NB4 (cell line): ENCODE results near the gene MINDY4.

ENCODE experiments used
- DNase-seq: peaks from one replicate; pipeline ENCODE4 v3.0.0; 2010; ENCODE audit warnings: low read depth
- H3K4me3 ChIP-seq: one replicate; pipeline ENCODE4 v1.5.1; 2011; ENCODE audit warnings: mild to moderate bottlenecking, low read depth, low read length, moderate library complexity
- MYC ChIP-seq: IDR thresholded peaks from 2 replicates; pipeline ENCODE4 v1.6.1; 2011; ENCODE audit warnings: low read depth, low read length
- POLR2A ChIP-seq: IDR thresholded peaks from 2 replicates; pipeline ENCODE4 v1.6.1; 2011; ENCODE audit warnings: mild to moderate bottlenecking; ENCODE audit not compliant: insufficient read length; ENCODE audit errors: extremely low read depth
- TF ChIP-seq, protein P1 (sequence below): IDR thresholded peaks from 2 replicates; pipeline ENCODE4 v1.6.1; 2011; ENCODE audit warnings: low read depth, low read length
- TF ChIP-seq, protein P2 (sequence below): IDR thresholded peaks from one replicate; pipeline ENCODE4 v1.5.1; 2012; ENCODE audit warnings: low read depth, low read length

The MINDY4 gene

DNA sequence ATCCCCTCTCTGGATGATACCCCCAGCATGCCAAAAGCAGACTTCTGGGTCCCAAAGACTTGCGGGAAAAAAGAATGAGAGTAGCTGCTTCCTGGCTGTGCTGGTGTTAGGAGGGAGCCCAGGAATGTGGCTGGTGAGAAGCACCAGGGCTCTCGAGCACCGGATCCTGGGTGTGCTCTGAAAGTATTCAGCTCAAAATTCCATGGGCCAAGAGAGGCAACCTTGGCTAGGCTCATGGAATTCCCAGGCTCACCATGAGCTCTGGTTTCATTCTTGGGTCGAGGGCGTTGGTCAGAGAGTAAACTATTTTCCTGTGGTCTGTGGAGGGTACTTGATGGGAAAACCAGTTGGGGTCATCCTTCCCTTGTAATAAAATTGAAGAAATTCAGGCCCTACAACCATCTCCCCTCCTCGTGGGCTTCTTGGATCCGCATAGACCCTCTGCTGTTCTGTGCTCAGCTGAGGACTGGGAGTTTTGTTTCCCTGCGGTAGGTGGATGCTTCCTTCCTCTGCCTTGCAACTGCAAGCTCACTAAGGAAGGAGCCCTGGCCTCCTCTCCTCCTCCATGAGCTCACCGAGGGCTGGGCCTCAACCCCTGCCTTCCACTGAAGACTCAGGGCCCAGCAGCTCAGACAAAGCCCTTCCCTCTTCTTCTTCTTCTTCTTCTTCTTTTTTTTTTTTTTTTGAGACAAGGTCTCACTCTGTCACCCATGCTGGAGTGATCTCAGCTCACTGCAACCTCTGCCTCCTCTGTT lies 106.0 kb downstream of the MINDY4 start:
- H3K4me3 ChIP-seq, result no peak overlapping the region
- DNase-seq, result no peak
- TF ChIP-seq MYC, result no peak
- TF ChIP-seq, protein P1, sequence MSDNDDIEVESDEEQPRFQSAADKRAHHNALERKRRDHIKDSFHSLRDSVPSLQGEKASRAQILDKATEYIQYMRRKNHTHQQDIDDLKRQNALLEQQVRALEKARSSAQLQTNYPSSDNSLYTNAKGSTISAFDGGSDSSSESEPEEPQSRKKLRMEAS, result no peak
- TF ChIP-seq, protein P2, sequence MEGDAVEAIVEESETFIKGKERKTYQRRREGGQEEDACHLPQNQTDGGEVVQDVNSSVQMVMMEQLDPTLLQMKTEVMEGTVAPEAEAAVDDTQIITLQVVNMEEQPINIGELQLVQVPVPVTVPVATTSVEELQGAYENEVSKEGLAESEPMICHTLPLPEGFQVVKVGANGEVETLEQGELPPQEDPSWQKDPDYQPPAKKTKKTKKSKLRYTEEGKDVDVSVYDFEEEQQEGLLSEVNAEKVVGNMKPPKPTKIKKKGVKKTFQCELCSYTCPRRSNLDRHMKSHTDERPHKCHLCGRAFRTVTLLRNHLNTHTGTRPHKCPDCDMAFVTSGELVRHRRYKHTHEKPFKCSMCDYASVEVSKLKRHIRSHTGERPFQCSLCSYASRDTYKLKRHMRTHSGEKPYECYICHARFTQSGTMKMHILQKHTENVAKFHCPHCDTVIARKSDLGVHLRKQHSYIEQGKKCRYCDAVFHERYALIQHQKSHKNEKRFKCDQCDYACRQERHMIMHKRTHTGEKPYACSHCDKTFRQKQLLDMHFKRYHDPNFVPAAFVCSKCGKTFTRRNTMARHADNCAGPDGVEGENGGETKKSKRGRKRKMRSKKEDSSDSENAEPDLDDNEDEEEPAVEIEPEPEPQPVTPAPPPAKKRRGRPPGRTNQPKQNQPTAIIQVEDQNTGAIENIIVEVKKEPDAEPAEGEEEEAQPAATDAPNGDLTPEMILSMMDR, result no peak
- no peak for TF ChIP-seq POLR2A

DNA sequence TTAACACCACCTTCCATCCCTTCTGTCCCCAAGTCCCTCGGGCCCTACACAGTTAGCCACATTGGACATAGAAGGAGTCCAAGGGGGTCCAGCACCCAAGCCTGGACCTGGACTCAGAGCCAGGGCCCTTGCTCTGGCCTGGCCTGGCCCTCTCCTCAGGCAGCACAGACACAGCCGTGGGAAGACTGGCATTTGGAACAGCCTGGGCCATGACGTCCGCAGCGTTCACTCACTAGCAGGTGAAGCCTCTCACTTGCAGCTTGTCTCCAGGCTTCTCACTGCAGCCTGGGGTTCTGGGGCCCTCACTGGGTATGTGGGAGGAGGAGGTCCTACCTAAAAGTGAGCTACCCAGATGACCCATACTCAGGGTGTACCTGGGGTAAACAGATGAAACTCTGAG lies 106.8 kb downstream of the MINDY4 start:
- DNase-seq, result no peak
- TF ChIP-seq, protein P2, result no peak
- TF ChIP-seq, protein P1, result no peak
- no peak for TF ChIP-seq POLR2A
- TF ChIP-seq MYC, result no peak
- no peak overlapping the region for H3K4me3 ChIP-seq

DNA sequence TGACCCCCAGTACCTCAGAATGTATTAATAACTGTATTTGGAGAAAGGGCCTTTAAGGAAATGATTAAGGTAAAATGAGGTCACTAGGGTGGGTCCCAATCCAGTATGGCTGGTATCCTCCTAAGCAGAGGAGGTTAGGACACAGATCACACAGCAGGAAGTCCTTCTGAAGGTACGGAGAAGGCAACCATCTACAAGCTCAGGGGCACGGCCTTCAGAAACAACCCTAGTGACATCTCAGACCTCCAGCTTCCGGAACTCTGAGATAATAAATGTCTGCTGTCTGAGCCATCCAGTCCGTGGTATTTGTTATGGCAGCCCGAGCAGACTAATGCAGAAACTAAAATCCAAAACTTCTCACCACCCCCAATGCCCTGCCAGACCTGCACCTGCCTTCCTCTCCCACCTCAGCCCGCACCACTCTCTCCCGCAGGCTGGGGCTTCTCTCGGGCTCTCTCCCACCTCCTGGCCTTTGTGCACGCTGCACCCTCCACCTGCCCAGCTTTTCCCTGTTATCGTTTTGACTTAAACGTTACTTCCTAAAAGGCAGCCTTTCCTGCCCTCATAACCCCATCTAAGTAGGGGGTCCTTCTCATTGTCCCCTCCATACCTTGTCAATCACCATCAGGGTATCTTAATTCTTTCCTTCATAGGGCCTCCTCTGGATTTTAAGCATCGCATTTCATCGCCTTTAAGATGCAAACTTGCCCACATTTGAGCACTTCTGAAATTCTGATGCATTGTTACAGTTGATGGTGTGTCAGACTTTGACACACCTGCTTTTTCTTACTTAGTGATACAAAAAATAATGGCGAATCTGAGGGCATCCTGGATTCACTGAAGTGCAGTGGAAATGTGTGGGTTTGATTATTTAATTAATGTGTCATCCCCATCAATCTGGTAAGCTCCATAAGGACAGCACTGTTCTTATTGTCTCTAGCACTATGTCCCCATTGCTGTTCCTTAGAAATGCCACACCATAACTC lies 108.2 kb downstream of the MINDY4 start:
- TF ChIP-seq, protein P2, result no peak
- TF ChIP-seq, protein P1, result no peak
- no peak for TF ChIP-seq POLR2A
- no peak for TF ChIP-seq MYC
- no peak for DNase-seq

DNA sequence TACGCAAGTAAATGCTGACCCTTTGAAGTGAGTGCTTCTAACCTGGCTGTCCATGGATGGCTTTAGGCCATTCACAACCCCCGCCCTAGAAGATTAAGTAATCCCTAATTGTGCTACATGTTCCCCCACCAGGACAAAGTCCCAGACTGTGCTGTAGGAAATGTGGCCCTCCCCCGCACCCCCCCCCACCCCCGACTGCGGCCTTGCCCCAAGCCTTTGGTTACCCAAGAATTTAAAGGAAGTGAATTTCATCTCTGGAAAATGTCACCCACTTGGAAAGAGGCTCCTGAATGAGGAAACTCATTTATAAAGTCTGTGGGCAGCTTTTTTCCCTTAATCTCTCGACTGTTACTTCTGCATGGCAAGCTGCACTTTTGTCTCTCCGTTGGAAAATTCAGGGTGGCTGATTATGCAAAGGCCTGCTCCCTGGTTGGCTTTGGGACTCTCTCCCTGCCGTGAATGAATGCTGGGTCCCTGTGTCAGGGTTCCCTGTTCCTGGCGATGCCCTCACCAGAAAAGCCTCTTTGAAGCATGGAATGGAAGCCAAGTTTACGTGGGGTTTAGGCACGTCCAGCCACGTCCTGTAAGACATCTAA lies 109.0 kb downstream of the MINDY4 start:
- TF ChIP-seq, protein P2, result no peak
- TF ChIP-seq POLR2A (no peak), MYC (no peak)
- TF ChIP-seq, protein P1, result no peak
- DNase-seq, result no peak
- H3K4me3 ChIP-seq, result no peak overlapping the region

More for the DNA sequence above, 108.2 kb downstream of the MINDY4 start:
- no peak overlapping the region for H3K4me3 ChIP-seq

DNA sequence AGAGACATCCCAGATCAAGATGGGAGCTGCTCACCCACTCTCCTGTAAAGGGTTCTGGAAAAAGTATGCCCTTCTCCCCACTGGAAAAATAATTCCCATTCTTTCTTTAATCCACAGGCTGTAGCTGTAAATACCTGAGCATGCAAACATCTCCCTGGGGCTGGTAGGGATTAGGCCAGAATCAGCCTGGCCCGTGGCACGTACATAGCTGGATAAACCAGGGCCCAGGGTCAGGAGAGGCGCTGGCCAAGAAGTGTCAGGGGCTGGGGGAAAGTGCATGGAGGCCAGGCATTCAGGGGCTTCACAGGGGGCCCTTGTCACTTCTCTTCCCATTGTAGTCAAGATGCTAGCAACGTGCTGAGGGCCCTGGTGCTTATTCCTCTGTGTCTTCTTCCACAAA lies 109.7 kb downstream of the MINDY4 start:
- DNase-seq, result no peak
- TF ChIP-seq, protein P1, result no peak
- TF ChIP-seq MYC (no peak), POLR2A (no peak)
- TF ChIP-seq, protein P2, result no peak
- H3K4me3 ChIP-seq, result no peak overlapping the region
